Activated naive CD4-positive, alpha-beta T cell treated with anti-CD3 and anti-CD28 coated beads, Interleukin-2, amount 50 U/mL, for 24 hours (primary cell): ENCODE results near the gene RTN4R.

Experiments used
- H3K27ac Mint-ChIP-seq: one replicate; pipeline ENCODE4 v1.8.0; 2021; ENCODE audit warnings: mild to moderate bottlenecking, mixed read lengths
- H3K27me3 Mint-ChIP-seq: one replicate; pipeline ENCODE4 v1.8.0; 2021; ENCODE audit warnings: mixed read lengths
- H3K36me3 Mint-ChIP-seq: one replicate; pipeline ENCODE4 v1.8.0; 2021; ENCODE audit warnings: mixed read lengths
- H3K4me1 Mint-ChIP-seq: one replicate; pipeline ENCODE4 v1.8.0; 2021; ENCODE audit warnings: mixed read lengths
- H3K4me3 Mint-ChIP-seq: one replicate; pipeline ENCODE4 v1.8.0; 2021; ENCODE audit warnings: mild to moderate bottlenecking, mixed read lengths
- H3K9me3 Mint-ChIP-seq: one replicate; pipeline ENCODE4 v1.8.0; 2021; ENCODE audit warnings: mixed read lengths

RTN4R gene

GRCh38 chr22:20238536-20238900 lies 29.6 kb downstream of the RTN4R start:
- no peaks in the 10 kb centered on the region for H3K9me3 Mint-ChIP-seq
- H3K27me3 Mint-ChIP-seq, result no peaks in the 10 kb centered on the region
- no peak overlapping the region for H3K27ac Mint-ChIP-seq
- no peaks in the 10 kb centered on the region for H3K36me3 Mint-ChIP-seq
- no peak overlapping the region for H3K4me3 Mint-ChIP-seq
- peaks cover 23% of the 10 kb centered on the region for H3K4me1 Mint-ChIP-seq

DNA sequence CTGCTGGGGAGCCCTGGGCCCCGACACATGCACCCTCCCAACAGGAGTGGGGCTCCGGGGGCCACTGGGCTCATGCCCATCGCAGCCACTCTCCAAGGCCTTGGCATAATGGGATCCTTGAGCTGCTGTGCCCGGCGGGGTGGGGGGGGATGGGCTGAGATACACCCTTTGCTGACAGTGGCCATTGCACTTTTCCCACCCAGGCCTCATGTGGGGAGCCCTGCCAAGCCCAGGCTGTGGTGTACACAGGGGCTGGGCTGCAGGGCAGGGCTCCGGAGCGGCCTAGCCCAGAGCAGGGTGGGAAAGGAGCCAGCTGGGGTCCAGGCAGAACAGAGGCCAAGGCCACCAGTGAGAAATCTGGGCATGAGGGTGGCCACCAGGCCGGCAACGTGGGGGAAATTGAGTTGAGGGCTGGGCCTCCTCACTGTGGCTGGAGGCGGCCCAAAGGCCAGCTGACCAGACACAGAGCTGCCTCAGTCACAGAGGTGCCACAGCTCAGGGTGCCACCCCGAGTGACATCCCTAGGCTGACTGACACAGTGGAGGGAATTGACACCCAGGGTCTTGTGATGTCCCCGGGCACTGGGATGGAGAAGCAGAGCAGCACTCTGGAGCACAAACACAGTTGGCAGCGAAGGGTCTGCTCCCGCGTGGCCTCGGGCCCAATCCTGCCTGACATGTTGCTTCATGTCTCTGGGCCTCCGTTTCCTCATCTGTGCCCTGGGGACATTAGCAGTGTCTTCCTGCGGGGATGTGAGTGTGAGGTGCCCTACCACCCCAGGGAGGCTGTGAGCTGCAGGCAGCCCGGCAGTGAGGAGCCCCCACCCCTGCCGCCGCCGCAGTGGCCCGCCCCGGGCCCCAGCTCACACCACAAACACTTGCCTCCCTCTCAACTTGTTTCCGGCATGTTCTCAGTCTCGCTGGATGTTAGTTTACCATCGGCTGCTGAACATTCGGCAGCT lies 30.4 kb downstream of the RTN4R start:
- Mint-ChIP-seq H3K9me3 (no peaks in the 10 kb centered on the region), H3K36me3 (no peaks in the 10 kb centered on the region), H3K27me3 (no peaks in the 10 kb centered on the region), H3K4me3 (no peak overlapping the region), H3K4me1 (peaks cover 16% of the 10 kb centered on the region), H3K27ac (peak overlapping the region; percentile 30)

- H3K36me3 Mint-ChIP-seq, result no peaks in the 10 kb centered on the region
- no peak overlapping the region for H3K4me3 Mint-ChIP-seq
- no peaks in the 10 kb centered on the region for H3K9me3 Mint-ChIP-seq
- H3K4me1 Mint-ChIP-seq, result peaks cover 8% of the 10 kb centered on the region
- H3K27me3 Mint-ChIP-seq, result no peaks in the 10 kb centered on the region
- no peak overlapping the region for H3K27ac Mint-ChIP-seq
Measured at GRCh38 chr22:20236052-20236717, 31.9 kb downstream of the RTN4R start.

GRCh38 chr22:20235389-20235991 lies 32.6 kb downstream of the RTN4R start:
- Mint-ChIP-seq H3K27me3 (no peaks in the 10 kb centered on the region), H3K4me1 (peaks cover 8% of the 10 kb centered on the region), H3K9me3 (no peaks in the 10 kb centered on the region), H3K4me3 (no peak overlapping the region), H3K36me3 (no peaks in the 10 kb centered on the region), H3K27ac (no peak overlapping the region)

DNA sequence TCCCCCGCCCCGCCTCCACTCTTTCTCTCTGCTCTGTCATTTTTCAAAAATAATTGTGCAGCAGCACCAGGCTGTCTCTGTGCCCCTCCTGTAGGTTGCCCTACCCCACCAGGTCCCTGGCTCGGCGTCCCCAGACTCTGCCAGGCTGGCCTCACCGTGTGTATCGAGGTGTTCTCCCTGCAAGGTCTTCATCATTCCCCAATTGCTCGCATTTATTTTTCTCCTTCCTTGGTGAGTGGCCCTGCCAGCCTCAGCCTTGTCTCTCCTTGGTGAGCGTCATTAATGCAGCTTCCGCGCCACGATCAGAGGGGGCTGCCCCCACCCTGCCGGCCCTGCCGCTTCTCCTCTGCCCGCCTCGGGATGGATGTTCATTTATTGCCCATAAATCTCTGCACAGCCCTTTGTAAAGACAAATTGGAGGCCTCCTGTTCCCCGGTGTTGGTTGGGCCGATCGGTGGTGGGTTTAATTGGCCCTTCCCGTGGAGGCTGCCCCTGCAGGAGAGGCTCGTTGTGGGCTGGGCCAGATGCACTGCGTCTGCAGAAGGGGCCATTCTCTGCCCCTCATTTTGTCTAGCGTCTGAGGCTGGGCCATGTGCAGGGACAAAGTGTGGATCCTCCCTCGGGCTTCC lies 33.2 kb downstream of the RTN4R start:
- no peaks in the 10 kb centered on the region for H3K9me3 Mint-ChIP-seq
- H3K27me3 Mint-ChIP-seq, result no peaks in the 10 kb centered on the region
- peaks cover 8% of the 10 kb centered on the region for H3K4me1 Mint-ChIP-seq
- H3K36me3 Mint-ChIP-seq, result no peaks in the 10 kb centered on the region
- no peak overlapping the region for H3K4me3 Mint-ChIP-seq
- H3K27ac Mint-ChIP-seq, result no peak overlapping the region

GRCh38 chr22:20234314-20234682 lies 33.8 kb downstream of the RTN4R start:
- Mint-ChIP-seq H3K27ac (no peak overlapping the region), H3K4me3 (no peak overlapping the region), H3K36me3 (no peaks in the 10 kb centered on the region), H3K27me3 (no peaks in the 10 kb centered on the region), H3K9me3 (no peaks in the 10 kb centered on the region), H3K4me1 (peaks cover 4% of the 10 kb centered on the region)

DNA sequence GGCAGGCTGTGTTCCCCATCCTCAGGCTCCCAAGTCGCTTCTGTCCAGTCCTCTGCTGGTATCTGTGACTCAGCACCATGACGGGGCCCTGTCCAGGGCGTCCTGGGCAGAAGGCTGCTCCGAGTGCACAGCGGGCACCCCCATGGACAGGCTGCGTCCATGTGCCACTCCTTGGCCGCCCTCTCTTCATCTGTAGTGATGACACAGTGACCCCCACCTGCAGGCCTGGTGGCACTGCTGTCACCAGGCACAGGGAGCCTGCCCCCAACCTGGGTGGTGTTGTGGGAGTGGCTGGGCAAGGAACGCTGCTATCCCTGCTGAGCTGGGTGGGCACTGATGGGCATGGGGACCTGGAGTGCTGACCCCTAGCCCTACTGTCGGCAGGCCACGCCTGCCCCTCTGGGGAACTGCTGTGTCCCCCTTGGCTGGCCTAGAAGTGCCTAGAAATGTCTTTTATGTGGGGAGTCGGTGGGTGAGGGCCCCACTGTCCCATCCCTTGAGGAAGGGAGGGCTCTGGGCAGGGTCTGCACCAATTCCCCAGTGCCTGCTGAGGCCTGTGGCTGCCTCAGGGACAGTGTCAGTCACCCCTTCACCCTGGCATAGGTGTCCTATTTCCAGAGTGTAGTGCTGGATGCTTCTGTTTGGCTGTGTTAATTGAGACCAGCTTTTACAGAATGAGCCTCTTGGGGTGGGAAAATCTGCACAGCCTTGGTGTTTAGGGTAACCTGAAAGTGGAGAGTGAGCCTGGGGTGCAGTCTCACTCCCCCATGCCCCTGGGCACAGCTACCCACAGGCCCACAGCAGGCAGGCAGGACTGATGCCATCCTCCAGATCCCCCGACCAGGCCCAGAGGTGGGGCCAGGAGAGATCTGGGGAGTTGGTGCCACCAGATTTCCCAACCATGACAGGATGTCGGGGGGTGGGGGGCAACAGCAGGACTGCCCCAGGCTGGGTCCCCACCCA lies 34.5 kb downstream of the RTN4R start:
- Mint-ChIP-seq H3K27me3 (no peaks in the 10 kb centered on the region), H3K27ac (no peak overlapping the region), H3K36me3 (no peaks in the 10 kb centered on the region), H3K4me3 (no peak overlapping the region), H3K9me3 (no peaks in the 10 kb centered on the region), H3K4me1 (peaks cover 4% of the 10 kb centered on the region)

DNA sequence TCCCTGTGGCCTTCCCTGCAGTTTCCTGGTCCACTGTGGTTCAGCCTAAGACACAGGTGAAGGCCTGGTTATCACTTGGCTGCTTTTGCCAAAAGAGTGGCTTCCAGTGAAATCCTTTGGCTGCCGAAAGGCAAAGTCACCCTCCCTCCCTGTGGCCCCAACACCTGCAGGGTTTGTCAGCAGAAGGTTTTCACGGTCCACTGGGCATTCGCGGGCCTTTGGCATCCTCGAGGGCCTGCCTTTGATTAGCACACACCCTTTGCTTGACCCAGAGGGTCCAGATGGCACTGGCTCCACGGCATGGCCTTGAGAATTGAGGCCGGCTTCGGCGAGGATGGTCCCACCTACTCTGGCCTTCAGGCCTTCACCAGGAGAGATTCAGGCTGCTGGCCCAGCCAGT lies 35.3 kb downstream of the RTN4R start:
- Mint-ChIP-seq H3K27me3 (no peaks in the 10 kb centered on the region), H3K4me3 (no peak overlapping the region), H3K36me3 (no peaks in the 10 kb centered on the region), H3K4me1 (peaks cover 4% of the 10 kb centered on the region), H3K9me3 (no peaks in the 10 kb centered on the region), H3K27ac (no peak overlapping the region)

DNA sequence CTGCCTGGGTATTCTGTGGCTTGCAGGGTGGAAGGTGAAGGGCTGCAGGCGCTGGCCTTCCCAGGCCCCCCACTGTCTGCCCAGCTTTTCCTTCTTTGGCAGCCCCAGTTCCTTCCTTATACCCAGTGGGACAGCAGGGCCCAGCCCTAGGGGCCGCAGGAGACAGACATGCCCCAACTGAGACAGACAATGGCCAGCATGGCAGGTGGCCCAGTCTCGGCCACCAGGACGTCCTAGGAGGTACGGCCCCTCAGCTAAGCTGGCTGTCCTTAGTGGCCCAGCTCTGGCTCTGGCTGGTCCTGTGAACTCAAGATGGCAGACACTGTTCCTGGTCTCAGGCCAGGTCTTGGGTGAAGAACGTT lies 35.9 kb downstream of the RTN4R start:
- Mint-ChIP-seq H3K4me3 (no peak overlapping the region), H3K9me3 (no peaks in the 10 kb centered on the region), H3K36me3 (no peaks in the 10 kb centered on the region), H3K4me1 (peaks cover 4% of the 10 kb centered on the region), H3K27ac (no peak overlapping the region), H3K27me3 (no peaks in the 10 kb centered on the region)

- Mint-ChIP-seq H3K4me1 (peaks cover under 1% of the 10 kb centered on the region), H3K27me3 (no peaks in the 10 kb centered on the region), H3K4me3 (no peak overlapping the region), H3K9me3 (no peaks in the 10 kb centered on the region), H3K36me3 (no peaks in the 10 kb centered on the region), H3K27ac (no peak overlapping the region)
Measured at GRCh38 chr22:20231514-20232236, 36.4 kb downstream of the RTN4R start.

DNA sequence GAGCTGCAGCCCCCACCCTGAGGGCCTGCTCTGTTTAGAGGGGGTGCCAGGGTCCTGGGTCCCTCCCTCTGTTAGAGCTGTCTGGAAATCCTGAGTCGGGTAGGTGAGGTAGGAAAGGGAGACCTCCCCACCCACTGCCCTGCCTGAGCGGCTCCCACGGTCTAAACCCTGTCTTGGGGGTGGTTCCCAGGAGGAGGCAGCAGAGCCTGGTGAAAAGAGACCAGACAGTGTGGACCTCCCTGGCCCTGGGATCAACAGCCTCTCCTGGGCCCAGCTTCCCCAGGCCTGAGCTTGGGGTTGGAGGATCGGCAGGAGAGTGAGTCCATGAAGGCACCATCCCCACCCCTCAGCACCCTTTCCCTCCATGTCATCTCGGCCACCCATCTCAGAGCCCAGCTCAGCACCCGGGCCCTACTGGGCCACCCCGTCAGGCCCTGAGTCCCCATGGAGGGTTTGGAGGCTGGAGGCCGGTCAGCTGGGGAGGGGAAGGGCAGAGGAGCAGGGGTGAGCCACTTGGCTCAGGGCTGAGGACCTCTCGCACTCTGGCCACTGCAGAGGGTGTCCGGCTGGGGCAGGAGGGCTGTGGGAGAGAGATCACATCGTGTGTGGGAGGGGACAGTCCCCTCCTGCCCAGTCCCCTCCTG lies 37.2 kb downstream of the RTN4R start:
- Mint-ChIP-seq H3K4me1 (no peaks in the 10 kb centered on the region), H3K9me3 (no peaks in the 10 kb centered on the region), H3K27me3 (no peaks in the 10 kb centered on the region), H3K36me3 (no peaks in the 10 kb centered on the region), H3K27ac (no peak overlapping the region), H3K4me3 (no peak overlapping the region)

DNA sequence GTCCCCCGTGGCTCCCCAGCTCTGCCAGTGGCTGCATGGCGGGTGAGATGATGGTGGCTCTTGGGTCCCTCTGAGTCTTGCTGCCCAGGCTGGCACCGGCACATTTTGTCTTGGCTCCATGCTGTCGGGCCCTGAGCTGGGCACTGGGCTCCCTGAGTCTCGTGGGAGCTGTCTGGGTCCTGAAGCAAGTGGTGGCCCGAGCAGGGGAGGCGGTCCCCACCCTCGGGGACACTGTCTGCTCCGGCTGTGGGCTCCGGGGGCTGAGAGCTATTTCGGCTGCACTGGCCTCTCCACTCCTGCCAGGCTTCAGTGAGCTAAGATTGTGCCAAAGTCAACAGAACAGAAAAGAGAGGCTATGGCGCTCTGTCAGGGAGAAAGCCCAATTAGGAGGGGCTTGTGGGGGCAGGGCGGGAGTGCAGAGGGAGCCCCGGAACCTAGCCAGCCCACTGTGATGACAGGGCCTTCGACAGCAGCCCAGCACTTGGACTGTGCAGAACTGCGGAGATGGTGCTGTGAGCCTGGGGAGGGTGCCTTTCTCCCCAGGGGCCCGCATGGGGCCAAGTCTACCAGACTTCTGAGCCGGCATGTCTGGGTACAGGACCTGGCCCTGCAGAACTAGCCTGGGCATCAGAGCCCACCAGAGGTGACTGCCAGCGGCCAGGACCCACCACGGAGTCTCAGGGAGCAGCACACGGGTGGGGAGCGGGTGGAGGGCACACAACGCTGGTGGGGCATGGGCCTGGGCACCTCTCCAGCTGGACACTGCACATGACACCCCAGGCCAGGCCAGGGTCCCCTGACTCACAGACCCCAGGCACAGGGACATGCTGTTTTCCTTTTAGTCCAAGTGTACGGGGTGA lies 38.0 kb downstream of the RTN4R start:
- Mint-ChIP-seq H3K27me3 (no peaks in the 10 kb centered on the region), H3K9me3 (no peaks in the 10 kb centered on the region), H3K4me1 (no peaks in the 10 kb centered on the region), H3K4me3 (no peak overlapping the region), H3K36me3 (no peaks in the 10 kb centered on the region), H3K27ac (no peak overlapping the region)

DNA sequence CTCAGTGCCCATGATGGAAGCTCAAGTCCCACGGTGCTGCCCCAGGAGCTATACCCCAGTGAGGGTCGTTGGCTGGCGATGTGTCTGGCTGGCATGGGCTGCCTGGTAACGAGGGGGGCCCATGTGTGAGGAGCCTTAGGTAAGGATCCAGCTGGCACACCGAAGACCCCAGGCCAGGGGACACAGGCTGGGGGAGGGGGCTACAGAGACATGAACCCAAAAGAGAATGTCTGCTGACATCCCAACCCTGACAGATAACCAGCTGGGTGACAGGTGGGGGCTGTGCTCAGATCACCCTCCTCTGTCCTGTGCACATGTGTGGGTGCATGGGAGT lies 39.2 kb downstream of the RTN4R start:
- Mint-ChIP-seq H3K4me3 (no peak overlapping the region), H3K9me3 (no peaks in the 10 kb centered on the region), H3K27me3 (no peaks in the 10 kb centered on the region), H3K27ac (no peak overlapping the region), H3K4me1 (no peaks in the 10 kb centered on the region), H3K36me3 (no peaks in the 10 kb centered on the region)
